Astrocyte of the cerebellum (primary cell): Measurements from ENCODE around the gene ONECUT3.

Experiments
- DNase-seq: peaks from one replicate; pipeline ENCODE4 v3.0.0-alpha.2; 2011; ENCODE audit warnings: low read depth
- H3K4me3 ChIP-seq: 2 replicates; pipeline ENCODE4 v1.5.1; 2011; ENCODE audit warnings: mild to moderate bottlenecking, low read depth, low read length, moderate library complexity
- in situ Hi-C: cut with HindIII; loops from 2 replicates; pipeline ENCODE4 v1.10.0; 2017; ENCODE audit warnings: low sequenced_read_pairs
- TF ChIP-seq, protein P1 (sequence below): IDR thresholded peaks from 2 replicates; pipeline ENCODE4 v1.5.1; 2012; ENCODE audit warnings: low read length, low read depth, moderate library complexity, mild to moderate bottlenecking; ENCODE audit errors: missing control alignments

ONECUT3 gene

DNA sequence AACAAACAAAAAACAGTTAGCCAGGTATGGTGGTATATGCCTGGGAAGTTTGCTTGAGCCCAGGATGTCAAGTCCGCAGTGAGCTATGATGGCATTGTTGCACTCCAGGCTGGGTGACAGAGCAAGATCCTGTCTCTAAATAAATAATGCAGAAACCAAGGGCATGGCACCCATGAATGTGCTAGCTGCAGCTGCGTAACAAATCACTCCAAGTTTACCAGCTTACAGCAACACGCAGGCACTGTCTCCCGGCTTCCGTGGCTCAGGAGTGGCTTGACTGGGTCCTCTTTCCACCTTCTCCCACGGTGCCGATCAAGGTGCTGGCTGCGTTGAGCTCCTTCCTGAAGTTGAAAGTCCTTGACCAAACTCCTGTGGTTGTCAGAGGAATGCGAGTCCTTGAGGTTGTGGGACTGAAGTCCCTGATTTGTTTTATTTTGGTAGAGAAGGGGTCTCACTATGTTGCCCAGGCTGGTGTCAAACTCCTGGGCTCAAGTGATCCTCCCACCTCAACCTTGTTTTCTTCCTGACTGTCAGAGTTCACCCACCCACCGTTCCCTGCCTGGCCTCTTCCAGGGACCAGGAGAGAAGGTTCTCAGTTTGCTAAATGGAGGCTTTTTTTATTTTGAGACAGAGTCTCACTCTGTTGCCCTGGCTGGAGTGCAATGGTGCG is 13.2 kb upstream of the ONECUT3 start:
- TF ChIP-seq, protein P1, sequence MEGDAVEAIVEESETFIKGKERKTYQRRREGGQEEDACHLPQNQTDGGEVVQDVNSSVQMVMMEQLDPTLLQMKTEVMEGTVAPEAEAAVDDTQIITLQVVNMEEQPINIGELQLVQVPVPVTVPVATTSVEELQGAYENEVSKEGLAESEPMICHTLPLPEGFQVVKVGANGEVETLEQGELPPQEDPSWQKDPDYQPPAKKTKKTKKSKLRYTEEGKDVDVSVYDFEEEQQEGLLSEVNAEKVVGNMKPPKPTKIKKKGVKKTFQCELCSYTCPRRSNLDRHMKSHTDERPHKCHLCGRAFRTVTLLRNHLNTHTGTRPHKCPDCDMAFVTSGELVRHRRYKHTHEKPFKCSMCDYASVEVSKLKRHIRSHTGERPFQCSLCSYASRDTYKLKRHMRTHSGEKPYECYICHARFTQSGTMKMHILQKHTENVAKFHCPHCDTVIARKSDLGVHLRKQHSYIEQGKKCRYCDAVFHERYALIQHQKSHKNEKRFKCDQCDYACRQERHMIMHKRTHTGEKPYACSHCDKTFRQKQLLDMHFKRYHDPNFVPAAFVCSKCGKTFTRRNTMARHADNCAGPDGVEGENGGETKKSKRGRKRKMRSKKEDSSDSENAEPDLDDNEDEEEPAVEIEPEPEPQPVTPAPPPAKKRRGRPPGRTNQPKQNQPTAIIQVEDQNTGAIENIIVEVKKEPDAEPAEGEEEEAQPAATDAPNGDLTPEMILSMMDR: no peak
- H3K4me3 ChIP-seq: no peak overlapping the region
- in situ Hi-C loops: no loop called here
- DNase-seq: no peak

GRCh38 chr19:1742989-1743696 is 10.2 kb upstream of the ONECUT3 start:
- TF ChIP-seq, protein P1: no peak
- no peak overlapping the region for H3K4me3 ChIP-seq
- in situ Hi-C loops: no loop called here
- no peak for DNase-seq

DNA sequence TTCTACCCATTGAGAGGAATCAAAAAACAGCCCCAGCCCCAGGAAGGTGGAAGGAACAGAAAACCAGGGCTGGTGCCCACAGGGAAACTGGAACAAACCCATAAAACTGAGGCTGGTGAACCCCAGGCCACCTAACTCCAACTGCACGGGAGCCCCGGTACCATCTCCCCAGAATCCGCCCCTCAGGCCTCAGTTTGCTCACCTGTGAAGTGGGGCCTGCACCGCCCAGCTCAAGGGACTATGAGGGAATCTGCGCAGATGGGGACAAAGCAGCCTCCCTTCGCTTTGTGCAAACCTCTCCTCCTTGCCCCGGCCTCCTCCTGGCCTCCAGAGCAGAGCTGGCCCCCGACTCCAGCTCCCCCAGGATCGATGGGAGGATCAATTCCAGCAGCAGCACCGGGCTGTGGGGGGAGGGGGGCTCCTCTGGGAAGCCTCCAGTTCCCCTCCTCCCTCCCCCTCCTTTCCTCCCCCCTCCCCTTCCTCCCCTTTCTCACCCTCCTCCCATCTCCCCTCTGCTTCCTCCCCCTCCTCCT is 9.1 kb upstream of the ONECUT3 start:
- in situ Hi-C loops: no loop called here
- DNase-seq: no peak
- TF ChIP-seq, protein P1: no peak
- H3K4me3 ChIP-seq: no peak overlapping the region

DNA sequence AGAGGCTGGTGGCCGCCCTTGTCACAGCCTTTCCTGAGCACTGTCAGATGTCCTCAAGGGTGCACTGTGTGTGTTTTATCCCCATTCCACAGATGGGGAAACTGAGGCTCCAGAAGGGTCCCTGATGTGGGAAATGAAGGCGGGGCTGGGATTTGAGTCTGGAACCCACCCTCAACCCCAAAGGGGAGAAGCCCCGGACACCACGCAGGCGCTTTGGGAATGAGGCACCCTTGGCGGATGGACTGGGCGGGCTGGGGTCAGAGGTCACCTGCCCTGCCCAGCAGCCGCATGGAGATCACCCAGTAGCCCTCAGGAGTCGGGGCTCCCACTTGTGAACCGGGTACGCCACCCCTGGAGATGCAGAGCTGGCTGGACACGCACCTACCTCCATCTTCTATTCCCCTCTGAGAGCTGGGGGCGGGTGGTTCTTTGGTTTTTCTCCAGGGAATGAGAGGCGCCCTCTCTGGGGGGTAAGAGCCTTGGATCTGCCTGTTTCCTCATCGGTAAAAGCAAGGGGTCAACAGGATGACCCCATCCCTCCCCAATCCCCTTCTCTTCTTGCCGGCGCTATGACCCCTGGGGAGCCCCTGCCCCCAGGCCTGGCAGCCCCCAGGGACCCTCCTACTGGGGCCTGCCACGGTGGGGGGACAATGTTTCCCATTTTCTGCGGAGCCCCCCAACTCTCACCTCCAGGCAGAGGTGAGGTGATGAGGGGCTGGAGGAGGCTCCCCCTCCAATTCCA is 8.3 kb upstream of the ONECUT3 start:
- DNase-seq: no peak
- in situ Hi-C loops: no loop called here
- no peak overlapping the region for H3K4me3 ChIP-seq

GRCh38 chr19:1745589-1746031 is 7.7 kb upstream of the ONECUT3 start:
- DNase-seq: no peak
- in situ Hi-C loops: no loop called here
- TF ChIP-seq, protein P1: no peak
- H3K4me3 ChIP-seq: no peak overlapping the region

More for the DNA sequence above, 8.3 kb upstream of the ONECUT3 start:
- TF ChIP-seq, protein P1: no peak
